AG10803 (cell line): ENCODE data around the gene C1QTNF1.

Experiments used
- DNase-seq: peaks from one replicate; pipeline ENCODE4 v3.0.0; 2010; ENCODE audit warnings: low read depth
- H3K4me3 ChIP-seq: 2 replicates; pipeline ENCODE4 v1.5.1; 2011; ENCODE audit warnings: mild to moderate bottlenecking, low read length, control low read depth
- CTCF ChIP-seq: conservative IDR thresholded peaks from 2 replicates; pipeline ENCODE4 v1.5.1; 2011; ENCODE audit warnings: mild to moderate bottlenecking, low read length, control low read depth, inconsistent platforms

C1QTNF1 gene

DNA sequence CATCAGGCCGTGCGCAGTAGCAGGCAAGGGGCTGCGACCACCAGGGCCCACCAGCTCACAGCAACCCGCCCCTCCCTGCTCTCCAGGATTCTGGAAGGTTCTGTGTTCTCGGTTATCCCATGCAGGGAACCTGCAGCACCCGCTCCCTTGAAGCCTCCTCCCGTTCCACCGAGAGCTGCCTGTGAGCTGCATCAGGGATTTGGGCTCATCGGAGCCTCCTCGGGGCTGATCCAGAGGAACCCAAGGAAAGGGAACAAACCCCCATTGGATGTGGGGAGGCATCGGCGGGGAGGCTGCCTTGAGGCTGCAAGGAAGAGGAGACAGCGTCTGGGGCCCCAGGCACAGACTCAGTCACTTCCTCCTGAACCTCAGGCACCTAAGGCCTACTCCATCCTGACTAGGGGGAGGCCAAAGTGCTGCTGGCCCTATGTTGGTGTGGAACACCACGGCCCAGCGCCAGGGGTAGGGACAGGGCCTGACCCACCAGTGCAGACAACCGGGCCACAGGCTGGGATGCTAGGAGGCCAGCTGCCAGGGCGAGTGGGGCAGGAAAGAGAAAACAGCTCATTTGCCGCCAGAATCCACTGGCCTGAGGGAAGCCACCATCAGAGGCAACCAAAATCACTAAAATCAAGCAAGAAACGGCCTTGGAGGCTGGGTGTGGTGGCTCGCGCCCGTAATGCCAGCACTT is 29.8 kb upstream of the C1QTNF1 start:
- no peak for TF ChIP-seq CTCF
- H3K4me3 ChIP-seq, result no peak overlapping the region
- DNase-seq, result no peak

DNA sequence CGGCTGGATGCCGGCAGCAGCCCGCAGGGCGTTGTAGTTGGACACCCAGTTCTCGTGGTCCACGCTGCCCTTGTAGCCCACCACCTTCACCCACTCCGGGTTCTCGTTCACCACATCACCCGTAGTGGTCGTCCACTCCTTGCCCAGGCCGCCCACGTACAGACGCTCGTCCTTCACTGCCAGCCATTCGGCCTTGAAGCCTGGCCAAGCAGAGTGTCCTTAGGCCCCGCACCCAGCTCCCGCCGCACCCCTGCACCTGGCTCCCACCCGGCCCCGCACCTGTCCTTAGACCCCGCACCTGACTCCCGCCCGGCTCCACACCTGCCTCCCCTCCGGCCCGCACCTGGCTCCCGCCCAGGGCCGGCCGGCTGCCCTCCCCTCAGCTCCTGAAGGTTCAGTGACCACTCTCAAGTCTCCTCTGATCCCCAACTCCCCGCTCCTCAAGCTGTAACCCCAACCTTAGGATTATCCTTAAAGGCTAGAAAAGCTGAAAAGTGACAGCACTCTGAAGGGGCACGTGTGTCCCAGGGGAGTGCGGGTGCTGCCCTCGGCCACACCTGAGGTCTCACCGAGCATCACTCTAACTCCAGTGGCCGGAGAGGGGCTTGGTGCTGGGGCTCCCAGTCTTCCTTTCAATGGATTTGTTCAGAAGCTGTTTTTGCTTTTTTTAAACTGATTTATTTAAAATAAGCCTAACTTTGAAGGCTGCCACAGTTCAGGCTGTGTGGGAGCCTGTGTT is 28.8 kb upstream of the C1QTNF1 start:
- DNase-seq, result no peak
- H3K4me3 ChIP-seq, result no peak overlapping the region
- TF ChIP-seq CTCF, result no peak

DNA sequence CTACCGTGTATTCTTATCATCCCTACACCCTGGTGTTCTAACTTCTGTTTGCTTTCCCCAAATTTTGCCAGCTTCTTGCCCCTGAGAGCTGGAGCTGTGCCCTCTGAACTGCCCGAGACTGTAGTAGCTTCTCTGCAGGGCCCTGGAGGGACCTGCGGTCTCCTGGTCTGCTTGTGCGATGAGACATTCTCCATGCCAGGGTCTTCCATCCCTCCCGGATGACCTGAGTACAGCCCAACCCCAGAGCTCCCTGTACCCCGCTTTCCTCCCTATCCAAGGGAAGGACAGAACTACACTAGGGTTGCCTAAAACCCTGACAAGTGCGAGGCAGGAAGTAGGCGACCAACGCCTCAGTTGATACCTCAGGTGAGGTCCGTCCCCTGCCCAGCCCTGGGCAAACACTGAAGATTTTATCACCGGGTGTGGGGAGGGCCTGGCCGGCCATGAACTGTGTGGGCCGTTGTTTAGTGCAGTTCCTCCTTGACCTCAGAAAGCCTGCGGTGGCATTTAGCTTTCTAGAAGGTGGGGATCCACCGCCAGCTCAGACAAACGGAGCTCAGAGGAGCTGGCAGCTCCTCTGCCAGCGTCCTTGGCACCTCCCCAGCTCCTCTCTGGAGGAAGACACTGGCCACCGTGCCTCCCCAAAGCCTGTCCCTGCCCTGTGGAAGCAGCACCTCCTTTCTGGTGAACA is 28.1 kb upstream of the C1QTNF1 start:
- H3K4me3 ChIP-seq, result no peak overlapping the region
- TF ChIP-seq CTCF, result no peak
- DNase-seq, result no peak

DNA sequence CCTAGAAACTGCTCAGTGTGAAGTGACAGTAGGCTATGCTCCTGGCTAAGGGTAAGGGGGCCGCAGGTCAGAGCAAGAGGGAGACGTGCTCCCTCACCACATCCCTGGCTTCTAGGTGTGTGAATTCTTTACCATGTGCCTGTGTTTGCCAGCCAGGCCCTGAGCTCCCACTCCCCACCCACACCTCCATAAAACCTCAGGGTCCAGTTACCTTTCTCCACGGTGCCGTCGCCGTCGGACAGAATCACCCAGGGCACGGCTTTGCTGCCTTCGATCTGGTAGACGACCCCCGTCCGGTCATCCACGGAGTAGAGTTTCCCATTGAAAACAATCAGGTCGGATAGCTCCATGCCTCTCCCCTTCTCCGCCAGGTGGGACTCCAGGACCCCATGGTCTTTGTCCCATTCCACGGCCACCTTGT is 27.2 kb upstream of the C1QTNF1 start:
- TF ChIP-seq CTCF, result no peak
- DNase-seq, result no peak
- no peak overlapping the region for H3K4me3 ChIP-seq

DNA sequence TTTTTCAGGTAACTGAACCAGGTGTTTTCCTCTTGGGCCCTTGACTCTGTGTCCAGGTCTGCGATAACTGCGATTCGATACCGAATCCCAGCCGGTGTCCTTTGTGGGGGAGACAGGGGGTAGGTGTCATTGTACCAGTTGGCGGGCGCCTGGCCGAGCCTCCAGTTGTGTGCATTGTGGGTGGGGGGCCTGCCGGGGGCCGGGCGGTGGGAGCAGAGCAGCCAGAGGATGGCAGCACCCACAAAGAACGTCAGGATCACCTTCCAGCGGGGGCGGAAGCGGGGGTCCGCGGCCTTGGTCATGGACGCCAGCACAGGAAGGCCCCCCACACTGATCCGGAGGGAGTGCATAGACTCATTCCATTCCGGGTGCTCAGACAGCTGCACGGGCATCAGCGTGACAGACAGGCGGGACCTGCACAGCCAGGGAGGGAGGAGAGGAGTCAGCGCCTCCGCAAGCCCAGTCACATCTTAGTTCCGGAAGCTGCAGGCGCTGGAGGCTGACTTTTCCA is 26.7 kb upstream of the C1QTNF1 start:
- DNase-seq, result no peak
- no peak overlapping the region for H3K4me3 ChIP-seq
- TF ChIP-seq CTCF, result no peak

DNA sequence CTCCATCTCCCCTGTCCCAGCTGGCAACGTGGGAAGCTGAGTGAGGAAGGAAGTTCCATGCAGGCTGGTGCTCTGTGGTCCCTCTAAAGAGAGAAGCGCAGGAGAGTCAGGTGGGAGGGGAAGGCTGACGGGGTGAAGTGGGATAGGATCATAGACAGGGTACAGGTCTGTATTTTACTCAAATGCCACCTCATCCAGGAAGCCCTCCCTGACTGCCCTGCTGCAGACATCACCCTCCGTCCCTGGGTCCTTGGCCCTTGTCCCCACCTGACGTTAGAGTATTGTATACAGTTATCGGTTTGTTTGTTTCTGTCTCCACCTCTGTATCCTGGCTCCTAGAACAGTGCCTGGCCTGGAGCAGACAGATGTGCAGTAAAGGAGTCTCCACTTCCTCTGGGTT is 26.1 kb upstream of the C1QTNF1 start:
- no peak for TF ChIP-seq CTCF
- DNase-seq, result no peak
- no peak overlapping the region for H3K4me3 ChIP-seq
